GM12878 (cell line): ENCODE measurements around the gene SCAMP1. TPM values are rescaled to one million over a fixed set of nuclear protein-coding genes. Genes with fewer than 3 reads are reported as not detected.

Experiments
- BRCA1 ChIP-seq: IDR thresholded peaks from 2 replicates; pipeline ENCODE4 v1.6.1; 2011; ENCODE audit warnings: low read depth, low read length, improper control_type of control experiment
- CEBPB ChIP-seq, 2 experiments: fragments of 150-350 bp in 1 of 2; IDR thresholded peaks; 2 replicates each; pipeline ENCODE4 v1.6.1; 2012 to 2014; ENCODE audit warnings: low read depth in 2 of 2, low read length in 2 of 2, borderline replicate concordance in 1 of 2, inconsistent platforms in 1 of 2
- EED ChIP-seq: sonication (generic); IDR thresholded peaks from 2 replicates; pipeline ENCODE4 v1.6.1; 2016; ENCODE audit warnings: antibody characterized with exemption, low read depth
- ESRRA ChIP-seq: IDR thresholded peaks from 2 replicates; pipeline ENCODE4 v1.6.1; 2012; ENCODE audit warnings: mild to moderate bottlenecking, low read length, improper control_type of control experiment
- ETV6 ChIP-seq, 2 experiments: fragments of 450-650 bp in 1 of 2; IDR thresholded peaks in 1 of 2; conservative IDR thresholded peaks in 1 of 2; 2 replicates each; pipeline ENCODE4 v1.6.1; 2014; ENCODE audit warnings: antibody characterized with exemption in 1 of 2, borderline replicate concordance in 1 of 2, low read depth in 1 of 2, mild to moderate bottlenecking in 1 of 2, moderate library complexity in 1 of 2
- GATAD2B ChIP-seq: fragments of 450-650 bp; conservative IDR thresholded peaks from 2 replicates; pipeline ENCODE4 v1.6.1; 2017; ENCODE audit warnings: low read depth, mild to moderate bottlenecking, moderate library complexity
- HDAC2 ChIP-seq: fragments of 200-600 bp; sonication (generic); IDR thresholded peaks from 2 replicates; pipeline ENCODE4 v1.6.1; 2017
- IKZF1 ChIP-seq: fragments of 450-650 bp; conservative IDR thresholded peaks from 2 replicates; pipeline ENCODE4 v1.6.1; 2017; ENCODE audit warnings: antibody characterized with exemption, mild to moderate bottlenecking
- JUND ChIP-seq: IDR thresholded peaks from 2 replicates; pipeline ENCODE4 v1.6.1; 2012; ENCODE audit warnings: low read depth, mild to moderate bottlenecking, low read length, improper control_type of control experiment, moderate library complexity
- KAT2A ChIP-seq: conservative IDR thresholded peaks from 2 replicates; pipeline ENCODE4 v1.6.1; 2011; ENCODE audit warnings: low read depth, low read length; ENCODE audit not compliant: control insufficient read depth
- KLF5 ChIP-seq: fragments of 450-650 bp; IDR thresholded peaks from 2 replicates; pipeline ENCODE4 v1.6.1; 2014; ENCODE audit warnings: mild to moderate bottlenecking; ENCODE audit not compliant: partially characterized antibody
- NRF1 ChIP-seq: conservative IDR thresholded peaks from 2 replicates; pipeline ENCODE4 v1.6.1; 2011; ENCODE audit warnings: mild to moderate bottlenecking, low read depth, low read length, improper control_type of control experiment
- RAD51 ChIP-seq: fragments of 450-650 bp; IDR thresholded peaks from 2 replicates; pipeline ENCODE4 v1.6.1; 2016; ENCODE audit warnings: moderate library complexity, mild to moderate bottlenecking, inconsistent platforms
- RELB ChIP-seq: fragments of 450-650 bp; IDR thresholded peaks from 2 replicates; pipeline ENCODE4 v1.6.1; 2017; ENCODE audit warnings: low read depth, mild to moderate bottlenecking, moderate library complexity
- SMAD1 ChIP-seq: fragments of 450-650 bp; IDR thresholded peaks from 2 replicates; pipeline ENCODE4 v1.6.1; 2018; ENCODE audit warnings: mild to moderate bottlenecking, low read depth; ENCODE audit not compliant: partially characterized antibody
- SP1 ChIP-seq: IDR thresholded peaks from one replicate; pipeline ENCODE4 v1.6.1; 2011; ENCODE audit warnings: low read depth, low read length
- SRF ChIP-seq, 2 experiments: IDR thresholded peaks; 2 replicates each; pipeline ENCODE4 v1.6.1; 2011; ENCODE audit warnings: low read depth in 2 of 2, low read length in 2 of 2, mild to moderate bottlenecking in 1 of 2, moderate library complexity in 1 of 2
- TBL1XR1 ChIP-seq: IDR thresholded peaks from 2 replicates; pipeline ENCODE4 v1.6.1; 2012; ENCODE audit warnings: low read depth, low read length, improper control_type of control experiment
- USF1 ChIP-seq: IDR thresholded peaks from 2 replicates; pipeline ENCODE4 v1.6.1; 2011; ENCODE audit warnings: borderline replicate concordance, low read depth, mild to moderate bottlenecking, moderate library complexity, mixed read lengths, low read length; ENCODE audit not compliant: insufficient read depth; ENCODE audit errors: extremely low read length
- ZNF24 ChIP-seq: fragments of 450-650 bp; IDR thresholded peaks from 2 replicates; pipeline ENCODE4 v1.6.1; 2017; ENCODE audit warnings: antibody characterized with exemption, mild to moderate bottlenecking
- ZNF274 ChIP-seq: IDR thresholded peaks from one replicate; pipeline ENCODE4 v1.8.0; 2011; ENCODE audit not compliant: insufficient read length, insufficient read depth
- polyA plus RNA-seq, 11 experiments: library from polyadenylated mRNA; depleted of rRNA in 4 of 11; unstranded in 6 of 11; stranded (reverse) in 5 of 11; fragments of >200 nt; fragmentation: Nextera tagmentation in 4 of 11; fragmentation: Illumina TruSeq in 1 of 11; extraction: Ambion mirVana in 4 of 11; extraction: Trizol in 1 of 11; gene quantifications; 1 replicate in 1 of 11; 2 replicates in 10 of 11; pipeline versions ENCODE4 v1.2.1 to v1.2.3, GENCODE V29; 2011 to 2016; ENCODE audit warnings: inconsistent platforms in 2 of 11, missing spikeins in 2 of 11, low read depth in 1 of 11
- total RNA-seq, 4 experiments: library from RNA; depleted of rRNA in 3 of 4; stranded (reverse); fragments of >200 nt in 3 of 4; fragmentation: Illumina TruSeq in 1 of 4; extraction: Trizol in 1 of 4; gene quantifications; 2 replicates each; pipeline versions ENCODE4 v1.2.1 to v1.2.3, GENCODE V29; 2013 to 2021
- TF ChIP-seq, protein P1 (sequence below): fragments of 450-650 bp; IDR thresholded peaks from 2 replicates; pipeline ENCODE4 v1.6.1; 2017; ENCODE audit warnings: mild to moderate bottlenecking
- TF ChIP-seq, protein P2 (sequence below): fragments of 450-650 bp; IDR thresholded peaks from 2 replicates; pipeline ENCODE4 v1.6.1; 2018; ENCODE audit warnings: borderline replicate concordance, mild to moderate bottlenecking; ENCODE audit not compliant: partially characterized antibody

The SCAMP1 gene
- total and polyA plus RNA-seq, 10 of the 15 experiments (the other 5 are each of a cell fraction or from before 2014, with no cell fraction given) = 6.4 to 27.9 (median 20.0) TPM

- TF ChIP-seq SMAD1 = no peak
- peak in 1 of 2 experiments; percentile 68; a peak in 1 of 4 replicates for TF ChIP-seq SRF (IDR thresholded peaks at IDR 0.05; ENCODE audit: low read depth in 2 of 2, low read length in 2 of 2)
- no peak for TF ChIP-seq TBL1XR1
- no peak for TF ChIP-seq BRCA1
- no peak for TF ChIP-seq KAT2A
- peak; percentile 51 for TF ChIP-seq KLF5
- TF ChIP-seq, protein P1, sequence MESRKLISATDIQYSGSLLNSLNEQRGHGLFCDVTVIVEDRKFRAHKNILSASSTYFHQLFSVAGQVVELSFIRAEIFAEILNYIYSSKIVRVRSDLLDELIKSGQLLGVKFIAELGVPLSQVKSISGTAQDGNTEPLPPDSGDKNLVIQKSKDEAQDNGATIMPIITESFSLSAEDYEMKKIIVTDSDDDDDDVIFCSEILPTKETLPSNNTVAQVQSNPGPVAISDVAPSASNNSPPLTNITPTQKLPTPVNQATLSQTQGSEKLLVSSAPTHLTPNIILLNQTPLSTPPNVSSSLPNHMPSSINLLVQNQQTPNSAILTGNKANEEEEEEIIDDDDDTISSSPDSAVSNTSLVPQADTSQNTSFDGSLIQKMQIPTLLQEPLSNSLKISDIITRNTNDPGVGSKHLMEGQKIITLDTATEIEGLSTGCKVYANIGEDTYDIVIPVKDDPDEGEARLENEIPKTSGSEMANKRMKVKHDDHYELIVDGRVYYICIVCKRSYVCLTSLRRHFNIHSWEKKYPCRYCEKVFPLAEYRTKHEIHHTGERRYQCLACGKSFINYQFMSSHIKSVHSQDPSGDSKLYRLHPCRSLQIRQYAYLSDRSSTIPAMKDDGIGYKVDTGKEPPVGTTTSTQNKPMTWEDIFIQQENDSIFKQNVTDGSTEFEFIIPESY = no peak
- TF ChIP-seq ESRRA = no peak
- peak; percentile 97 for TF ChIP-seq RELB
- TF ChIP-seq SP1 = peak; percentile 98
- TF ChIP-seq EED = peak; percentile 94
- TF ChIP-seq ZNF24 = peak; percentile 78; the same call in 1 of the 2 replicates
- TF ChIP-seq ZNF274 = no peak
- TF ChIP-seq IKZF1 = peak; percentile 99
- TF ChIP-seq USF1 = no peak
- no peak for TF ChIP-seq HDAC2
- TF ChIP-seq NRF1 = peak; percentile 54
- TF ChIP-seq, protein P2, sequence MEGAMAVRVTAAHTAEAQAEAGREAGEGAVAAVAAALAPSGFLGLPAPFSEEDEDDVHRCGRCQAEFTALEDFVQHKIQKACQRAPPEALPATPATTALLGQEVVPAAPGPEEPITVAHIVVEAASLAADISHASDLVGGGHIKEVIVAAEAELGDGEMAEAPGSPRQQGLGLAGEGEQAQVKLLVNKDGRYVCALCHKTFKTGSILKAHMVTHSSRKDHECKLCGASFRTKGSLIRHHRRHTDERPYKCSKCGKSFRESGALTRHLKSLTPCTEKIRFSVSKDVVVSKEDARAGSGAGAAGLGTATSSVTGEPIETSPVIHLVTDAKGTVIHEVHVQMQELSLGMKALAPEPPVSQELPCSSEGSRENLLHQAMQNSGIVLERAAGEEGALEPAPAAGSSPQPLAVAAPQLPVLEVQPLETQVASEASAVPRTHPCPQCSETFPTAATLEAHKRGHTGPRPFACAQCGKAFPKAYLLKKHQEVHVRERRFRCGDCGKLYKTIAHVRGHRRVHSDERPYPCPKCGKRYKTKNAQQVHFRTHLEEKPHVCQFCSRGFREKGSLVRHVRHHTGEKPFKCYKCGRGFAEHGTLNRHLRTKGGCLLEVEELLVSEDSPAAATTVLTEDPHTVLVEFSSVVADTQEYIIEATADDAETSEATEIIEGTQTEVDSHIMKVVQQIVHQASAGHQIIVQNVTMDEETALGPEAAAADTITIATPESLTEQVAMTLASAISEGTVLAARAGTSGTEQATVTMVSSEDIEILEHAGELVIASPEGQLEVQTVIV = peak; percentile 54
- TF ChIP-seq JUND = 0 out of 2 replicates have a peak, but pooled peaks have one; percentile 30
- no peak for TF ChIP-seq CEBPB (IDR thresholded peaks at IDR 0.05; ENCODE audit: borderline replicate concordance in 1 of 2, low read depth in 2 of 2, low read length in 2 of 2)
- peak in 1 of 2 experiments; percentile 46; a peak in 1 of 4 replicates for TF ChIP-seq ETV6 (conservative IDR thresholded peaks at IDR 0.05 in 1 of 2, IDR thresholded peaks at IDR 0.05 in 1 of 2; ENCODE audit: borderline replicate concordance in 1 of 2, low read depth in 1 of 2)
- peak; percentile 89 for TF ChIP-seq GATAD2B
- TF ChIP-seq RAD51 = no peak
Measured at GRCh38 chr5:78359831-78360673, at the start of gene SCAMP1 (continued).
